ENCODE data around the gene BRD4. TPM values are rescaled to one million over a fixed set of nuclear protein-coding genes. Genes with fewer than 3 reads are reported as not detected.

The BRD4 gene
- total and polyA plus RNA-seq, 2 of the 13 experiments (the other 11 are each of a cell fraction or from before 2014, with no cell fraction given) = 10.5 to 11.4 TPM

DNA sequence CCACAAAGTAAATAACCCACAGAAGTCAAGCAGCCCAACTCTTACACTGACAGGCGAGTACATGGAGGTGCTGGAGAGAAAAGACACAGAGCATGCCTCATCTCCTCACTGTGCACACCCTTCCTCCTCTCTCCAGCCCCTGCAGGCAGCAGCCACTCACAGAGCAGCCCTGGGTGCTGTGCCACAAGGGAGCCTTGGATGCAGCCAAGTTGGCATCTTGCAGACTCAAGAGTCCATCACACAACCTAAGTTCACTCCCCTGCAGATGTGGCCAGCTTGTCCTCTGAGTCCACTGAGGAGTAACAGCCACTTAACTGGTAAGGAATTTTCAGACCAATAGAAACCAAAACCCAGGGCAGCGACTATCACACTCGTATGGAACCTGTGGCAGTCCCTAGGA lies 47.4 kb downstream of the BRD4 start:
- intact Hi-C loops (cut with micrococcal nuclease; ENCODE audit: unreplicated experiment) (loop anchor here (10.0 kb wide), 1 partner anchor 90 kb away; the partner anchor contains the start of gene AKAP8), in situ Hi-C loops (cut with HindIII; ENCODE audit: extremely low pct_ligation_motif_present, low pct_unique_long_range_greater_than_20kb) (no loop called here)
- H2AFZ ChIP-seq (ENCODE audit: low read length) = no peak overlapping the region
- H3K4me2 ChIP-seq (ENCODE audit: low read depth, low read length) = peak overlapping the region; percentile 33
- ATAC-seq (peak; percentile 20; the same call in 2 of the 3 replicates), DNase-seq (ENCODE audit: low spot score) (no peak), FAIRE-seq (no peak)
- CTCF ChIA-PET (ENCODE audit: low intra/inter-chr PET ratio, low total read pairs) = no interaction called here
- no peak overlapping the region for H3K4me3 ChIP-seq (replicated peaks in 1 of 3; ENCODE audit: insufficient read depth in 1 of 3, low read depth in 2 of 3, low read length in 3 of 3)
- peaks cover 100% of the 10 kb centered on the region for H3K79me2 ChIP-seq (ENCODE audit: insufficient read depth, low read length)
- H3K27ac ChIP-seq (ENCODE audit: extremely low read length, insufficient read depth, low read length) = peak overlapping the region; percentile 28
- POLR2A ChIA-PET = interaction anchor here (6.6 kb wide), 1 partner anchor 12 kb away, joined by 54 read pairs; no protein-coding TSS in a partner anchor
- H3K36me3 ChIP-seq (replicated peaks in 1 of 2; ENCODE audit: control insufficient read depth in 1 of 2, insufficient read depth in 2 of 2, low read length in 2 of 2) = peaks cover 0 to 7% of the 10 kb centered on the region in 2 experiments; a peak in 3 of 5 replicates
- H3K9ac ChIP-seq (ENCODE audit: insufficient read depth, low read depth, low read length) = no peak overlapping the region
- no peaks in the 10 kb centered on the region for H3K27me3 ChIP-seq (ENCODE audit: control insufficient read depth in 1 of 2, insufficient read depth in 2 of 2, low read length in 2 of 2)
- no peaks in the 10 kb centered on the region for H3K9me3 ChIP-seq (ENCODE audit: low read length)
- TF ChIP-seq ZNF317 (CRISPR knock-in tag; IDR thresholded peaks at IDR 0.05) (no peak), FOXA1 (IDR thresholded peaks at IDR 0.05) (no peak), FOXA1 (CRISPR knock-in tag; IDR thresholded peaks at IDR 0.05) (0 out of 2 replicates have a peak, but pooled peaks have one; percentile 6), TBL1XR1 (IDR thresholded peaks at IDR 0.05; ENCODE audit: borderline replicate concordance, low read length, partially characterized antibody) (no peak)
- 70% methylated on average over 1 of the region's 3 CpGs for WGBS (ENCODE audit: low lambda C conversion rate)
- no TSS peak for BruUV-seq (replicated peaks)
- H4K20me1 ChIP-seq (ENCODE audit: insufficient read depth, low read length) = peaks cover 94% of the 10 kb centered on the region
- peaks cover 97% of the 10 kb centered on the region for H3K4me1 ChIP-seq (ENCODE audit: insufficient read depth, low read length)

DNA sequence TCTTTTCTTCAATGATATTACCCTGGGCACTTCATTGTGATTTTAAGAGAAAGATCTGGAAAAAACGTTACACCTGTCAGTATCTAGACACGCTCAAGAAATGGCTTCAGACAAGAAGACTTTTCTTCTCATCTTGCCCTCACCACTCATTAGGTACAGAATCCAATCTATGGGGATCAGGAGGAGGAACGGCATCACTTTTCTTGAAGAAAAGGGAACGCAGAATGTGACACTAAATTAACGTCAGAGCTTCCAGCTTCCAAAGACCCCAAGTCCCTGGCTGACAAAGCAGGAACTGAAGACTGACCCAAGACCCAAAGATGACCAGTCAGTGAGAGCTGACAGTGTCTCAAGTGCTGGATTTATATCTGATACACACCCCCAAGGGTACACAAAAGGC lies 48.2 kb downstream of the BRD4 start:
- POLR2A ChIA-PET = interaction anchor here (6.6 kb wide), 1 partner anchor 13 kb away, joined by 54 read pairs; no protein-coding TSS in a partner anchor
- H3K27ac ChIP-seq (ENCODE audit: extremely low read length, insufficient read depth, low read length) = peak overlapping the region; percentile 70

More for the DNA sequence above, 48.2 kb downstream of the BRD4 start:
- Histone ChIP-seq H3K4me2 (ENCODE audit: low read depth, low read length) (no peak overlapping the region), H3K36me3 (replicated peaks in 1 of 2; ENCODE audit: control insufficient read depth in 1 of 2, insufficient read depth in 2 of 2, low read length in 2 of 2) (peaks cover 0 to 11% of the 10 kb centered on the region in 2 experiments; a peak in 3 of 5 replicates), H2AFZ (ENCODE audit: low read length) (no peak overlapping the region), H3K9me3 (ENCODE audit: low read length) (no peaks in the 10 kb centered on the region), H3K27me3 (ENCODE audit: control insufficient read depth in 1 of 2, insufficient read depth in 2 of 2, low read length in 2 of 2) (no peaks in the 10 kb centered on the region), H4K20me1 (ENCODE audit: insufficient read depth, low read length) (peaks cover 98% of the 10 kb centered on the region), H3K79me2 (ENCODE audit: insufficient read depth, low read length) (peaks cover 100% of the 10 kb centered on the region), H3K4me3 (replicated peaks in 1 of 3; ENCODE audit: insufficient read depth in 1 of 3, low read depth in 2 of 3, low read length in 3 of 3) (no peak overlapping the region), H3K9ac (ENCODE audit: insufficient read depth, low read depth, low read length) (no peak overlapping the region), H3K4me1 (ENCODE audit: insufficient read depth, low read length) (peaks cover 97% of the 10 kb centered on the region)
- in situ Hi-C loops (cut with HindIII; ENCODE audit: extremely low pct_ligation_motif_present, low pct_unique_long_range_greater_than_20kb) = no loop called here
- intact Hi-C loops (cut with micrococcal nuclease; ENCODE audit: unreplicated experiment) = loop anchor here (10.0 kb wide), 1 partner anchor 91 kb away; the partner anchor contains the start of gene AKAP8
- ATAC-seq (no peak), FAIRE-seq (no peak), DNase-seq (ENCODE audit: low spot score) (no peak)
- no TSS peak for BruUV-seq (replicated peaks)
- WGBS (ENCODE audit: low lambda C conversion rate) = 91% methylated on average over 5 of the region's 5 CpGs
- CTCF ChIA-PET (ENCODE audit: low intra/inter-chr PET ratio, low total read pairs) = no interaction called here
- TF ChIP-seq SALL2 (CRISPR knock-in tag; IDR thresholded peaks at IDR 0.05) = 0 out of 2 replicates have a peak, but pooled peaks have one; percentile 25
- TF ChIP-seq, protein P1, sequence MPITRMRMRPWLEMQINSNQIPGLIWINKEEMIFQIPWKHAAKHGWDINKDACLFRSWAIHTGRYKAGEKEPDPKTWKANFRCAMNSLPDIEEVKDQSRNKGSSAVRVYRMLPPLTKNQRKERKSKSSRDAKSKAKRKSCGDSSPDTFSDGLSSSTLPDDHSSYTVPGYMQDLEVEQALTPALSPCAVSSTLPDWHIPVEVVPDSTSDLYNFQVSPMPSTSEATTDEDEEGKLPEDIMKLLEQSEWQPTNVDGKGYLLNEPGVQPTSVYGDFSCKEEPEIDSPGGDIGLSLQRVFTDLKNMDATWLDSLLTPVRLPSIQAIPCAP (CRISPR knock-in tag; IDR thresholded peaks at IDR 0.05; ENCODE audit: low read depth) = no peak
- TF ChIP-seq, protein P2, sequence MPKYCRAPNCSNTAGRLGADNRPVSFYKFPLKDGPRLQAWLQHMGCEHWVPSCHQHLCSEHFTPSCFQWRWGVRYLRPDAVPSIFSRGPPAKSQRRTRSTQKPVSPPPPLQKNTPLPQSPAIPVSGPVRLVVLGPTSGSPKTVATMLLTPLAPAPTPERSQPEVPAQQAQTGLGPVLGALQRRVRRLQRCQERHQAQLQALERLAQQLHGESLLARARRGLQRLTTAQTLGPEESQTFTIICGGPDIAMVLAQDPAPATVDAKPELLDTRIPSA (CRISPR knock-in tag; IDR thresholded peaks at IDR 0.05; ENCODE audit: borderline replicate concordance) = no peak
- TF ChIP-seq, protein P3, sequence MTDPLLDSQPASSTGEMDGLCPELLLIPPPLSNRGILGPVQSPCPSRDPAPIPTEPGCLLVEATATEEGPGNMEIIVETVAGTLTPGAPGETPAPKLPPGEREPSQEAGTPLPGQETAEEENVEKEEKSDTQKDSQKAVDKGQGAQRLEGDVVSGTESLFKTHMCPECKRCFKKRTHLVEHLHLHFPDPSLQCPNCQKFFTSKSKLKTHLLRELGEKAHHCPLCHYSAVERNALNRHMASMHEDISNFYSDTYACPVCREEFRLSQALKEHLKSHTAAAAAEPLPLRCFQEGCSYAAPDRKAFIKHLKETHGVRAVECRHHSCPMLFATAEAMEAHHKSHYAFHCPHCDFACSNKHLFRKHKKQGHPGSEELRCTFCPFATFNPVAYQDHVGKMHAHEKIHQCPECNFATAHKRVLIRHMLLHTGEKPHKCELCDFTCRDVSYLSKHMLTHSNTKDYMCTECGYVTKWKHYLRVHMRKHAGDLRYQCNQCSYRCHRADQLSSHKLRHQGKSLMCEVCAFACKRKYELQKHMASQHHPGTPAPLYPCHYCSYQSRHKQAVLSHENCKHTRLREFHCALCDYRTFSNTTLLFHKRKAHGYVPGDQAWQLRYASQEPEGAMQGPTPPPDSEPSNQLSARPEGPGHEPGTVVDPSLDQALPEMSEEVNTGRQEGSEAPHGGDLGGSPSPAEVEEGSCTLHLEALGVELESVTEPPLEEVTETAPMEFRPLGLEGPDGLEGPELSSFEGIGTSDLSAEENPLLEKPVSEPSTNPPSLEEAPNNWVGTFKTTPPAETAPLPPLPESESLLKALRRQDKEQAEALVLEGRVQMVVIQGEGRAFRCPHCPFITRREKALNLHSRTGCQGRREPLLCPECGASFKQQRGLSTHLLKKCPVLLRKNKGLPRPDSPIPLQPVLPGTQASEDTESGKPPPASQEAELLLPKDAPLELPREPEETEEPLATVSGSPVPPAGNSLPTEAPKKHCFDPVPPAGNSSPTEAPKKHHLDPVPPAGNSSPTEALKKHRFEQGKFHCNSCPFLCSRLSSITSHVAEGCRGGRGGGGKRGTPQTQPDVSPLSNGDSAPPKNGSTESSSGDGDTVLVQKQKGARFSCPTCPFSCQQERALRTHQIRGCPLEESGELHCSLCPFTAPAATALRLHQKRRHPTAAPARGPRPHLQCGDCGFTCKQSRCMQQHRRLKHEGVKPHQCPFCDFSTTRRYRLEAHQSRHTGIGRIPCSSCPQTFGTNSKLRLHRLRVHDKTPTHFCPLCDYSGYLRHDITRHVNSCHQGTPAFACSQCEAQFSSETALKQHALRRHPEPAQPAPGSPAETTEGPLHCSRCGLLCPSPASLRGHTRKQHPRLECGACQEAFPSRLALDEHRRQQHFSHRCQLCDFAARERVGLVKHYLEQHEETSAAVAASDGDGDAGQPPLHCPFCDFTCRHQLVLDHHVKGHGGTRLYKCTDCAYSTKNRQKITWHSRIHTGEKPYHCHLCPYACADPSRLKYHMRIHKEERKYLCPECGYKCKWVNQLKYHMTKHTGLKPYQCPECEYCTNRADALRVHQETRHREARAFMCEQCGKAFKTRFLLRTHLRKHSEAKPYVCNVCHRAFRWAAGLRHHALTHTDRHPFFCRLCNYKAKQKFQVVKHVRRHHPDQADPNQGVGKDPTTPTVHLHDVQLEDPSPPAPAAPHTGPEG (CRISPR knock-in tag; IDR thresholded peaks at IDR 0.05) = no peak
